Duodenal mucosa (tissue), 2 donors: ENCODE measurements around the gene DMRT1.

Experiments
- H3K27ac ChIP-seq: one replicate; pipeline ENCODE4 v1.7.0; 2013; ENCODE audit warnings: low read depth, low read length
- H3K27me3 ChIP-seq, 2 donors: one replicate each; pipeline ENCODE4 v1.7.0; 2013; ENCODE audit warnings: low read length in 2 of 2, control low read depth in 1 of 2; ENCODE audit not compliant: insufficient read depth in 2 of 2, control insufficient read depth in 1 of 2
- H3K36me3 ChIP-seq, 2 donors: one replicate each; pipeline ENCODE4 v1.7.0; 2013; ENCODE audit warnings: low read length in 2 of 2, control low read depth in 1 of 2; ENCODE audit not compliant: insufficient read depth in 2 of 2, control insufficient read depth in 1 of 2
- H3K4me1 ChIP-seq, 2 donors: one replicate each; pipeline ENCODE4 v1.7.0; 2013; ENCODE audit warnings: low read length in 2 of 2, control low read depth in 1 of 2; ENCODE audit not compliant: insufficient read depth in 2 of 2, control insufficient read depth in 1 of 2
- H3K4me3 ChIP-seq, 2 donors: one replicate each; pipeline ENCODE4 v1.7.0; 2013; ENCODE audit warnings: low read length in 2 of 2, low read depth in 1 of 2
- H3K9ac ChIP-seq, 2 donors: one replicate each; pipeline ENCODE4 v1.7.0; 2013; ENCODE audit warnings: low read length in 2 of 2, low read depth in 1 of 2
- H3K9me3 ChIP-seq, 2 donors: one replicate each; pipeline ENCODE4 v1.7.0; 2013; ENCODE audit warnings: low read length in 2 of 2, control low read depth in 1 of 2; ENCODE audit not compliant: control insufficient read depth in 1 of 2

The DMRT1 gene

DNA sequence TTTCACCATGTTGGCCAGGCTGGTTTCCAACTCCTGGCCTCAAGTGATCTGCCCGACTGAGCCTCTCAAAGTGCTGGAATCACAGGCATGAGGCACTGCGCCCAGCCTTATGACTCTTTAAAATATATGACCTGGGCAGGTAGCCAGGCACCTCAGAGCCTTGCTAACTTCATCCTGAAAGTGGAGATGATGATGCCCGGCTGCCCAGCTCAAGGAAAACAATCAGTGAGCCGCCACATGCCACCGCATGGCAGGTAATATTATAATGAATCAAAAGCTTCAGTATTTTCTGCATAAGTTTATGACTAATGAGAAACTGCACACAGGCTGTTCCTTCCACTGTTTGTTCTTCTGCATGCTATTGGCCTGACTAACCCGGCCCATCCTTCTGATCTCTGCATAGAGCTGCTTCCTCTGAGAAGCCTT lies 30.4 kb upstream of the DMRT1 start:
- Histone ChIP-seq H3K9ac (no peak overlapping the region), H3K9me3 (no peaks in the 10 kb centered on the region), H3K4me3 (no peak overlapping the region), H3K27me3 (no peaks in the 10 kb centered on the region), H3K27ac (no peak overlapping the region), H3K36me3 (no peaks in the 10 kb centered on the region), H3K4me1 (no peaks in the 10 kb centered on the region)

DNA sequence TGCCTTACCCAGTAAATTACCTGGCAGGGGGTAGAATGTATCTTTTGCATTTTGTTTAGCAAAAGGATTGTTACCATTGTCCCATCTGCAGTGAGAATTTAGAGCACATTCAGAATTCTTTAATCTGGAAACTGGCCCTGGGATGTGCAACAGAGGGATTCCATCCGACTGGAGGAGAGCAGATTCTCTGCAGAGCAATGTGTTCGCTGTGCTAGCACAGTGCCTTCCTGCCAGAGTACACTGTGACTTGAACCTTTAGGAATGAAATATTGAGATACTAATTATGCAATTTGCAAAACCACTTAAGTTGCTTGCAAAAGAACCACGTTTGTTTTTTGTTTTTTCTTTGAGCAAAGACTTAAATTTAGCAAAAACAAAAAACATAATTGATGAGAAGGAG lies 22.5 kb upstream of the DMRT1 start:
- Histone ChIP-seq H3K27me3 (no peaks in the 10 kb centered on the region), H3K27ac (no peak overlapping the region), H3K4me1 (no peaks in the 10 kb centered on the region), H3K9me3 (no peaks in the 10 kb centered on the region), H3K36me3 (no peaks in the 10 kb centered on the region), H3K4me3 (no peak overlapping the region), H3K9ac (no peak overlapping the region)

DNA sequence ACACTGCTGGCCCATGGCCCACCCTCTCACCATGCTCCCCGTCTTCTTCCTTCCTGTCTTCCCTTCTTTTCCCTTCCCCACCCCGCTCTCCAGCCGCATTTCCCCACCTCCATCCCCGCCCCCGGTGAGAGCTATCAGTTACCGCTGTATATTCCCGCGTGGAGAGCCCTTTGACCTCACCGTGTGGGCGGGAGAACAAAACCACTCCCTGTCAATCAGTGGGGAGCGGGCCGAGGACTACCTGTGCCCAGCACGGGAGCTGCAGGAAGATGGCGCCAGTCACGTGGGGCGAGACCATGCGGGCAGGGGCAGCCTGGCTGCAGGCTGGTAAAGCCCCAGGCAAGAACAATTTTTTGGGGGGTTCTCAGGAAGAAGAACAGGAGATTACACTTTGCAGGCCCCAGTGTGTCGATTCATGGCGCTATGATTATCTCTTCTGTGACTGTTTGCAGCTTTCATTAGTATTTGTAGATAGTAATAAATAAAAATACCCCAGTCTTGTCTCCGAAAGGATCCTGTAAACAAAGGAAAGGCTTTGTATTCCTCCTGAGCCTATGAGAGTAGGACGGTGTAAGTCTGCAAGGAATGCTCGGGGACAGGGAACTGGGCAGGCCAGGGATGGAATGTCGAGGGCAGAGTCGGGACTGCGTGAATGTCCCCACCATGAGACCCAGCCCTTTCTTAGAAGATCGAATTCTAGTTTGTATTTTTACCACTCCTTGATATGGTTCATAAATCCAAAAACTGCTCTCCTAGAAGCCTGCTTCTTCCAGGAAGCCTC lies 14.8 kb upstream of the DMRT1 start:
- no peaks in the 10 kb centered on the region for H3K27me3 ChIP-seq
- H3K9me3 ChIP-seq = no peaks in the 10 kb centered on the region
- H3K4me1 ChIP-seq = no peaks in the 10 kb centered on the region
- no peak overlapping the region for H3K9ac ChIP-seq
- no peak overlapping the region for H3K4me3 ChIP-seq
- H3K27ac ChIP-seq = no peak overlapping the region
- H3K36me3 ChIP-seq = no peaks in the 10 kb centered on the region

DNA sequence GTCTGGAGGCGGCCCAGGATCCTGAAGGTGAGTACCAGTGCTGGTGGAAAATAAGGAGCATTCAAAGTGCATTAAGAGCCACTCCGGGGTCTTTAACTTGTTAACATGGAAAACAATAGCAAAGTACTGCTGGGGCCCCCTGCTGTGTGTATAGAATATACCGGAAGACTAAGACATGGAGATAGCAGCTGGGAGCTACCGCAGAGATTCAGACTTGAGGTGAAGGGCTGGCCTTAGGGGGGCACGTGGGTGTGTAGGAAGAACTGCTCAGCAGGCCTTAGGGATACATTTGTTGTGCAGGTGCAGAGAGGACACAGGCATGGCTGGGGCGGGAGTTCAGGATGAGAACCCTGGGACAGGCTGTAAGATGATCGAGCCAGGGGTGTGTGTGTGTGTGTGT lies 1.2 kb upstream of the DMRT1 start:
- H3K4me1 ChIP-seq = no peaks in the 10 kb centered on the region
- H3K36me3 ChIP-seq = no peaks in the 10 kb centered on the region
- no peaks in the 10 kb centered on the region for H3K9me3 ChIP-seq
- H3K9ac ChIP-seq = no peak overlapping the region
- H3K4me3 ChIP-seq = no peak overlapping the region
- peaks cover 30 to 37% of the 10 kb centered on the region in 2 donors for H3K27me3 ChIP-seq
- no peak overlapping the region for H3K27ac ChIP-seq

DNA sequence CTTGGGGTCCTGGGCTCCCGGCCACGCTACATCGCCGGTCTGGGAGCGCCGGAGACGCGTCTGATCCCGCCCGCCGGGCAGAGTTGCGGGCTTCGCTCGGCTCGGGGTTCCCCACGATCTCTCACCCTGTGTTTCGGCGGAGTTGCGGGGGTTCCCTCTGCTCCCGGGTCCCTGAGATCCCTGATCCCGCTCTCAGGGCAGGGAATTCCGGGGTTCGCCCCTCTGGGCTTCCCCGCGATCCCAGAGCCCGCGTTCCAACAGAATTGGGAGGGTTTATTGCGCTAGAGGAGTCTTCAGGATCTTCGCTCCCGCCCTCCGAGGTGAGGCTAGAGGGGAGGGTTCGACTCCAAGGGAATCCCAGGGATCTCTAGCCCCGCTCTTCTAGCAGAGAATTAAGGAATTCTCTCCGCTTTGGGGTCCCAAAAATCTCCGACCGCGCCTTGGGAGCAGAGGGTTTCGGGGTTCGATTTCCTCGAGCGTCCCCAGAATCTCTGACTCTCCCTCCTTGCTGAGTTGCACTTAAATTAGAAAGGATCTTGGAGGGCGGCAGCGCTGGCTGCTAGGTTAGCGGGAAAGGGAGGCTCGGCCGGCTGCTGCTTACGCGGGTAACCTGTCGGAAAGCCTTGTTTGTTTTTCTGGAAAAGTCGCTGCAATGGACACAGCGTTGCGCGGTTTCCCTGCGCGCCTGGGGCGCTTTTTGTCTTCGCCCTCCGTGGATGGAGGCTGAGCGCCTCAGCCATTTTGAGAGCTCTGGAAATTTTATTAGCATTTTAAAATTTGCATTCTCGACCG lies 1.3 kb downstream of the DMRT1 start:
- no peak overlapping the region for H3K27ac ChIP-seq
- no peak overlapping the region for H3K4me3 ChIP-seq
- H3K36me3 ChIP-seq = no peaks in the 10 kb centered on the region
- H3K9ac ChIP-seq = no peak overlapping the region
- H3K9me3 ChIP-seq = no peaks in the 10 kb centered on the region
- peaks cover 40 to 51% of the 10 kb centered on the region in 2 donors for H3K27me3 ChIP-seq
- H3K4me1 ChIP-seq = no peaks in the 10 kb centered on the region

DNA sequence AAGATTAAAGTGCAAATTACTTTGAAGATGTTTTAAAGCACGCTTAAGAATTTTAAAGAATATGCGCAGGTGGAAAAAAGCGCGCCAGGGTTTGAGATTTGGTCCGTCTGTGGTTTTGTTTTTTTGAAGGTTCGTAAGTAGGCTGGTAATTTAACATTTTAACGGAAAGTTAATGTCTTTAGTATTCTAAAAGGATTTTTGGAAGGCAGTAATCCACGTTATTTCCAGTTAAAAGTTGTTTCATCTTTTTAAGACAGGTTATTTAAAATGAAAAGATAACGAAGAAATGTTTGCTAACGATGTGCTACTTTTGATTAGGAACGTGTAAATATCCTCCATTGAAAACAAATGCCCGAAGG lies 1.9 kb downstream of the DMRT1 start:
- H3K4me1 ChIP-seq = no peaks in the 10 kb centered on the region
- no peak overlapping the region for H3K27ac ChIP-seq
- no peaks in the 10 kb centered on the region for H3K9me3 ChIP-seq
- no peak overlapping the region for H3K9ac ChIP-seq
- H3K27me3 ChIP-seq = peaks cover 40 to 54% of the 10 kb centered on the region in 2 donors
- H3K36me3 ChIP-seq = no peaks in the 10 kb centered on the region
- no peak overlapping the region for H3K4me3 ChIP-seq

DNA sequence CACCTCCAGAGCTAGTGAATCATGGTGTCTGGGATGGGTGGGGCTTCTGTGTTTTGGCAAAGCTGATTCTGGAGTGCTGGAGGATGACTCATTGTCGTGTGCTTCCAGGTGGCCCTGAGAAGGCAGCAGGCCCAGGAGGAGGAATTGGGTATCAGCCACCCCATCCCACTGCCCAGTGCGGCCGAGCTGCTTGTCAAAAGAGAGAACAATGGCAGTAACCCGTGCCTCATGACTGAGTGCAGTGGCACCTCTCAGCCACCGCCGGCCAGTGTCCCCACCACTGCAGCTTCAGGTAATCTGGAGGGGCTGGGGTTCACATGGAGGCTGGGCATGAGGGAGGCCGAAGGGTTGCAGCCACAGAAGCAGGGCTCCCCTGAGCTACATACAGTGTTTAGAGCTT lies 5.4 kb downstream of the DMRT1 start:
- Histone ChIP-seq H3K27me3 (peaks cover 22 to 37% of the 10 kb centered on the region in 2 donors), H3K9ac (no peak overlapping the region), H3K27ac (no peak overlapping the region)

DNA sequence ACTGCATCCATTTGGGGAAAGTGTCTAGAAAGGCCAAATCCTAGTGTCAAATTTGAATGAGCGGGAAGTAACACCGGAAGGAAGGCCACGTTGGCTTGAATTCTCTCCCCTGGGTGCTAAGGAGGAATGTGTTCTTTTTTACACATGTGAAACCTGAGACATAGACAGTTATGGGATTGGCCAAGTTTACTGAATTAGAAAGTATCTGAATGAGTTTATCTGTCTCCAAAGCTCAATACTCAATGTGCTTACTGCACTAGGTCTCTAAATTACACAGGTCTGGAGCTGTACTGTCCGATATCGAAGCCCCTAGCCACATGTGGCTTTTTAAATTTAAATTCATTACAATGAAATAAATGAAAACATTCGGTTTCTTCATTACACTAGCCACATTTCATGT lies 6.0 kb downstream of the DMRT1 start:
- no peak overlapping the region for H3K4me3 ChIP-seq
- no peaks in the 10 kb centered on the region for H3K9me3 ChIP-seq
- H3K9ac ChIP-seq = no peak overlapping the region
- H3K36me3 ChIP-seq = no peaks in the 10 kb centered on the region
- H3K27me3 ChIP-seq = peaks cover 20 to 35% of the 10 kb centered on the region in 2 donors
- no peaks in the 10 kb centered on the region for H3K4me1 ChIP-seq
- H3K27ac ChIP-seq = no peak overlapping the region

More for the DNA sequence above, 5.4 kb downstream of the DMRT1 start:
- no peaks in the 10 kb centered on the region for H3K36me3 ChIP-seq
- no peak overlapping the region for H3K4me3 ChIP-seq
- no peaks in the 10 kb centered on the region for H3K4me1 ChIP-seq
- H3K9me3 ChIP-seq = no peaks in the 10 kb centered on the region

DNA sequence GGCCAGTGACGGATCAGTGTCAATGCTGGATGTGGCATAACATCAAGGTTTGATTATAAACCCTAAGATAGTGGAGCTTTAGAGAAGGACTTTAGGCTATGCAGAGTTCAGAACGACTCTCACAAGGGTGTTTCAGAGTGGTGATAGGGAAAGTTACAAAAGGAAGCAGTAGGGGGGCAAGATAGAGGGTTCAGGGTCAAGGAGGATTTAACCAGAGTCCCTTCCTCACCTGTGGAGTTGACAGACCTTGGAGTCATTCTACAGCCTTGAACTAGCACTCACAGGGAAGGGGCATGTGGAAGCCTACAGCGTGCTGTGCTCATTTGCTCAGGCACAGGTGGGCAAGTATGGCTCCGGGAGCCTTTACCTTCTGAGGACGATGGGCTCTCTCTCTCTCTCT lies 7.9 kb downstream of the DMRT1 start:
- H3K4me1 ChIP-seq = no peaks in the 10 kb centered on the region
- H3K27ac ChIP-seq = no peak overlapping the region
- H3K4me3 ChIP-seq = no peak overlapping the region
- H3K36me3 ChIP-seq = no peaks in the 10 kb centered on the region
- no peaks in the 10 kb centered on the region for H3K9me3 ChIP-seq
- peaks cover 10 to 18% of the 10 kb centered on the region in 2 donors for H3K27me3 ChIP-seq
- no peak overlapping the region for H3K9ac ChIP-seq

DNA sequence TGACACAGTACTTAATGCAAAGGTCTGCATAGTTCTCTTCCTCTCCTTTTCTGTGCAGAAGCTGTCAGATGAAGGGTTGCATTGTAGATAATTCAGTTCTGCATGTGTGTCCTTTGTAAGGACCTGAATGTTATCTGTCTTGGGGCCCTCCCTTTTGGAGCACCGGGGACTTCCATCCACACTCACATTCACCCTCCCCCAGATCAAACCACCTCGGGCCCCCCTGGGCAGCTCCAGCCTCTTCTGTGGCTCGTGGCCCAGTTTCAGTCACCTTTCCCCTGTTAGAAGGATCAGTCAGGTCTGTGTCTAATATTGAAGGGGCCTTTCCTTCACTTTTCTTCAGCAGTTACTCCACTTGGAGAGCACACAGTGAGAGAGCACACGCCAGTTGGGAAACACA lies 11.0 kb downstream of the DMRT1 start:
- H3K27me3 ChIP-seq = peaks cover 0 to 6% of the 10 kb centered on the region in 2 donors
- no peak overlapping the region for H3K27ac ChIP-seq
- no peaks in the 10 kb centered on the region for H3K4me1 ChIP-seq
- no peaks in the 10 kb centered on the region for H3K9me3 ChIP-seq
- no peak overlapping the region for H3K9ac ChIP-seq
- no peak overlapping the region for H3K4me3 ChIP-seq
- H3K36me3 ChIP-seq = no peaks in the 10 kb centered on the region
